Activated T-helper 1 cell treated with anti-CD3 and anti-CD28 coated beads, Interleukin-2, amount 50 U/mL, for 16 hours (primary cell): Measurements from ENCODE around the gene NDUFA12.

ENCODE experiments used
- DNase-seq, 2 donors: peaks; one replicate each; pipeline ENCODE4 v3.0.0-alpha.2; 2020; ENCODE audit warnings: low read depth in 1 of 2, low spot score in 1 of 2

NDUFA12 gene

GRCh38 chr12:94942663-94943062 lies 60.8 kb downstream of the NDUFA12 start:
- no peak for DNase-seq

- peak in 1 of 2 donors; percentile 21 for DNase-seq
Measured at GRCh38 chr12:94941440-94941862, 62.0 kb downstream of the NDUFA12 start.

DNA sequence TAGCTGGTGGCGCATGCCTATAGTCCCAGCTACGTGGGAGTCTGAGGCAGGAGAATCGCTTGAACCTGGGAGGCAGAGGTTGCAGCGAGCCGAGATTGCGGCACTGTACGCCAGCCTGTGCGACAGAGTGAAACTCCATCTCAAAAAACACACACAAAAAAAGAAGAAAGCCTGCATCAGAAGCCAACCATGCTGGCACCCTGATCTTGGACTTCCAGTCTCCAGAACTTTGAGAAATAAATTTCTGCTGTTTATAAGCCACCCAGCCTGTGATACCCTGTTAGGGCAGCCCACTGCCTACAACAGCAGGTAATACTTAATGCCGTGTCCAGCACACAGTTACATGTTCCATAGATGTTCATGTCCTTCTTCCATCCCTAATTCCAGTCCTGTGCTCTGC lies 62.7 kb downstream of the NDUFA12 start:
- no peak for DNase-seq

- DNase-seq: no peak
Measured at GRCh38 chr12:94938583-94938982, 64.9 kb downstream of the NDUFA12 start.

- no peak for DNase-seq
Measured at GRCh38 chr12:94930772-94931171, 72.7 kb downstream of the NDUFA12 start.

DNA sequence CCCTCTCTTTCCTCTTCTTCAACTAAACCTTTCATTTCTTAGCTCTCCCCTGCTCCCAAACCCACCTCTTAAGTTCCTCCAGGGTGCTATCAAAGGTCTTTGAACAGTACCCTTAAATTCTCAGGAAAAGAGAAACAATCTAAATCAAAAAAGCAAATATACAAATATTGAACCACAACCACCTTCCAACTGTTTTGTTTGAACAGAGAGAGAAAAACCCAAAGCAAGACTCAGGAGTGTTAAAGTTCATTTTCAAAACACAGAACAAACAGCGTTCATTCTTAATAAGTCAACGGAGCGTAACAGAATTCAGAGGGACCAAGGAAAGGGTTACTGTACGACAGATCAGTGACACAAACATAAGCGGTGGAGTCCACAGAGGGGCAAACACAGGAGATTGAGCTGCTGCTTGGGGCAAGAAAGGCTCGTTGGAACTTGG lies 73.3 kb downstream of the NDUFA12 start:
- DNase-seq: no peak

GRCh38 chr12:94929780-94930179 lies 73.7 kb downstream of the NDUFA12 start:
- no peak for DNase-seq

GRCh38 chr12:94925729-94926128 lies 77.8 kb downstream of the NDUFA12 start:
- DNase-seq: no peak

DNA sequence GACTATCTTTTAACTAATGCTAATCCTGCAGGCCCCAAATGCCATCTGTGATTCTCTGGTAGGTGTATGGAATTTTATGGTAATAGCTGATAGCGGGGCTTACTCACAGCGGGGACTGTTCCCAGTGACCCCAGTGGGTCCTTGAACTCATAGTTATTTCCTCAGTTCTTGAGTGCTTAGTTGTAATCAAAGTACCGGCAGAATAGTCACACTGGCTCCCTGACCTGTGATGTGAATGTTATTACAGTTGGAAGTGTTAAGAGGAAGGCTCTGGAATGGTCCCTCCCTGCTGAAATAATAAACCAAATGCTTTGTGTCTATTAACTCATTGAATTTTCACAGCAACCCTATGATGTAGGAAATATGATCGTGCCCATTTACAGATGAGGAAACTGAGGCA lies 78.3 kb downstream of the NDUFA12 start:
- no peak for DNase-seq

DNA sequence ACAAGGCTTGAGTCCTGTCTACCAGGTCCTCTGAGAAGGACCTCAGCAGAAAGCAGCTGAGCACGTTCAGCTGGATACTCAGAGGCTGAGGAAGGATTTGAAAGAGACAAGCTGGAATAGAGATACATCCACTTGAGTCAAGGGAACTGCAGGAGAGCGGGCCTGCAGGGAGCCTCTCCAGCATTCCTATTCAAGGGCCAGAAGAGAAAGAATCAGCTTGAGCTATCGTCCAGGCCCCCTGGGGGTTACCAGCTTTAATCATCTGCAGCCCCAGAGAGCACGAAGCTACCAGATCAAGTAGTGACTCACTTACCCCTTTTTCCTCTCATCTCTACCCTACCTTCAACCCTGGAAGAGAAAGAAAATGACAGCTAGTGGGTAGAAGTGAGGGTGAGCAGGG lies 80.9 kb downstream of the NDUFA12 start:
- no peak for DNase-seq
